Retinal pigment epithelial cell (primary cell): Measurements from ENCODE around the gene TARP.
A peak's percentile ranks its signal among the peaks of the same experiment; 100 is the strongest.

Experiments used
- DNase-seq: peaks from one replicate; pipeline ENCODE4 v3.0.0-alpha.2; 2010; ENCODE audit warnings: low read depth
- H3K4me3 ChIP-seq: 2 replicates; pipeline ENCODE4 v1.5.1; 2011; ENCODE audit warnings: mild to moderate bottlenecking, low read length, control low read depth, moderate library complexity
- CTCF ChIP-seq: conservative IDR thresholded peaks from 2 replicates; pipeline ENCODE4 v1.5.1; 2011; ENCODE audit warnings: low read depth, low read length, control low read depth, inconsistent platforms

The TARP gene

GRCh38 chr7:38291117-38291647, 17.7 kb upstream of the TARP start:
- no peak for DNase-seq
- peak; percentile 11 for TF ChIP-seq CTCF
- H3K4me3 ChIP-seq: no peak overlapping the region

DNA sequence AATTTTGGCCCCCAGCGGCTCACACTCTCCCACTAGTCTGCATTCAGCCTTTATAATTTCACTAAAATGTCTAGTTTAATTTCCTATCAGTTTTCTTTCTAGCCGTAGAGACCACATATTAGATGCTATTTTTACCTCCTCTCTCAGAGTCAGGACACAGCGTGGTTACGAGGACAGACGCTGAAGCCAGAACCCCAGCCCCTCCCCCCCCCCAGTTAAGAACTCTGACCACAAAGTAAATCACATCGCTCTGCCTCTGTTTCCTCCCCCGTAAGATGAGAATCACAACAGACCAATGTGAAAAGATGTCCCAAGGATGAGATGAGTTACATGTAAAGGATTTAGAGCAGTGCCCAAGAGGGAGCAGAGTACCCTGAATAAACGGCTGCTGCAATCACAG, 11.1 kb upstream of the TARP start:
- DNase-seq: no peak
- no peak overlapping the region for H3K4me3 ChIP-seq
- no peak for TF ChIP-seq CTCF

- TF ChIP-seq CTCF: no peak
- no peak overlapping the region for H3K4me3 ChIP-seq
- no peak for DNase-seq
Measured at GRCh38 chr7:38283809-38284208, 10.4 kb upstream of the TARP start.

DNA sequence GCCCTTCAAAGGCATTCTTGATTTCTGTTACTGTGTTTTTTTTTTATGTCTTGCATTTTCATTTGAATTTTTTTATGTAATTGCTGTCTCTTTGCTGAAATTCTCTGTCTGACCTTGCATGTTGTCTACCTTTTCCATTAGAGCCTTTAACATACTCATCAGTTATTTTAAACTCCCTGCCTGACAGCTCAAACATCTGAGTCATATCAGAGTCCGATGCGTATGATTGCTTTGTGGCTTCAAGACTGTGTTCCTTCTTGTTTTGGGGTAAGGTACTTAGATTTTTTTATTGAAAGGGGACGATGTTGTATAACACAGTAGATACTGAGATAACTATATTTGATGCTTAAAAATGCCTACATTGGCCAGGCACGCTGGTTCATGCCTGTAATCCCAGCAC, 9.7 kb upstream of the TARP start:
- no peak overlapping the region for H3K4me3 ChIP-seq
- DNase-seq: no peak
- no peak for TF ChIP-seq CTCF

DNA sequence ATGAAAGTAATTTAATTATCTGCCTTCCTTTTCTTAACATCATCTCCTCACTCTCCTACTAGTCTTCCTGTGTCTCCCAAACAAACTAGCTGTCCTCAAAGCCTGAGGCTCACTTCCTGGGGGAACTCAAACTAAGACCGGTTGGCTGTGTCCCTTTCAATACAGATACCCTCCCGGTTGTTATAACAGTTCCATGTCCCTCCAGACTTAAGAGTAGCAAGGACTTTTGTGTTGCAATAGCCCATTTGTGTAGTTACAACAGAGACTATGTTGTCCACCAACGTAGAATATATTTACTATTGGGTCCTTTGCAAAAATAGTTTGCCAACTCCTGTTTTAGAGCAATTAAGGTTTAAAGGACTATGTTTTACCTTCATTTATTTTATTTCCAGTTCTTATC, 8.6 kb upstream of the TARP start:
- no peak for DNase-seq
- TF ChIP-seq CTCF: no peak
- H3K4me3 ChIP-seq: no peak overlapping the region

DNA sequence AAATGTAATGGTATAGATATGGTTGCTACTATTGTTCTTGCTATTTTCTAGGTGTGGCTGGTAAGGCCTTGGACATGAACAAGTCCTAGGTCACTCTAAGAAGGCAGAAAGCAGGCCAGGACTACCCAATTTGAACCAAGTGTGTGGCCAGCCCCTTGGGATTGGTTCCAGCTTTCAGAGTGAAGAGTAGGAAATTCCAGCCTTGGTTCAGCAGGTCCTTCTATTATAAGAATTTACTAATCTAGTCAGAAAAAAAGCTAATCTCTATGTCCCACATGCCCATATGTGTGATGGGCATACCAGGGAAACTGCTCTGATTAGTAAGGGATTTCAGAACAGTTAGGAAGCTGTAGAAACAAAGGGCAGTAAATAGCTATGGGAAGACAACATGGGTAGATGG, 7.8 kb upstream of the TARP start:
- TF ChIP-seq CTCF: no peak
- H3K4me3 ChIP-seq: no peak overlapping the region
- DNase-seq: no peak

GRCh38 chr7:38280707-38281106, 7.3 kb upstream of the TARP start:
- H3K4me3 ChIP-seq: no peak overlapping the region
- no peak for TF ChIP-seq CTCF
- no peak for DNase-seq
